Sigmoid colon (tissue), 4 donors: Measurements from ENCODE around the gene CYP46A1.

Experiments used
- CTCF ChIP-seq, 4 experiments: fragments of 450-650 bp in 3 of 4; fragments of 200-600 bp in 1 of 4; IDR thresholded peaks; one replicate each; pipeline ENCODE4 v1.5.1; 2016 to 2019; ENCODE audit warnings: antibody characterized with exemption in 4 of 4, mild to moderate bottlenecking in 3 of 4, moderate library complexity in 2 of 4
- POLR2A ChIP-seq, 2 donors: fragments of 450-650 bp; IDR thresholded peaks; one replicate each; pipeline ENCODE4 v1.6.1; 2016; ENCODE audit warnings: antibody characterized with exemption in 2 of 2, mild to moderate bottlenecking in 2 of 2, moderate library complexity in 2 of 2
- POLR2AphosphoS5 ChIP-seq, 4 donors: sonication (generic); formaldehyde crosslinking; IDR thresholded peaks; one replicate each; pipeline ENCODE4 v1.6.1; 2017; ENCODE audit warnings: antibody characterized with exemption in 4 of 4

DNA sequence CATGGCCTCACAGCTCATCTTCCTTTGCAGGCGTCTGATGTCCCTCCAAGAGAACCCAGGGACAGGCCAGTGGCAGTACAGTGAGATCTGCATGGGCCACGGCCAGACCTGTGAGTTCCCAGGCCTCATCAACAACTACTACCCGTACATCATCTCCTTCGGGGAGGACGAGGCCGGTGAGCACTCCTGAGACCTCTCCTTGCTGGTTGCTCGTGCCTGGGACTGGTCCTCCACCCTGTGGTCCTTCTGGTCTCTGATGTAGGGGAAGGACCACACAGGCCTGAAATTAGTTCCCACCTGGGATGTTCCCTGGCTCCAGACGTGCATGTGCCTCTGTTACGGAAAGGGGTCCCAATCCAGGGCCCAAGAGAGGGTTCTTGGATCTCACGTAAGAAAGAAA is 21.3 kb upstream of the CYP46A1 start:
- TF ChIP-seq POLR2AphosphoS5 (IDR thresholded peaks at IDR 0.05) (no peak), POLR2A (IDR thresholded peaks at IDR 0.05) (no peak), CTCF (IDR thresholded peaks at IDR 0.05) (no peak)
